Measurements from ENCODE around the gene SPRYD7. TPM values are rescaled to one million over a fixed set of nuclear protein-coding genes. Genes with fewer than 3 reads are reported as not detected.

Gene SPRYD7
- total and polyA plus RNA-seq, 2 donors (not counting 1 experiment from before 2014, with no cell fraction given) = 5.9 to 6.6 TPM

- Histone ChIP-seq H3K79me2 (ENCODE audit: control insufficient read depth, insufficient read depth, low read length) (no peaks in the 10 kb centered on the region), H3K4me1 (ENCODE audit: control insufficient read depth, extremely low read depth, insufficient read depth, low read length) (no peaks in the 10 kb centered on the region), H3K9me3 (ENCODE audit: control insufficient read depth, insufficient read depth, low read depth, low read length) (no peaks in the 10 kb centered on the region), H3K9ac (ENCODE audit: insufficient read depth, low read length) (no peak overlapping the region), H3K4me3 (replicated peaks in 1 of 4; ENCODE audit: control extremely low read depth in 1 of 4, insufficient read depth in 1 of 4, low read depth in 3 of 4, low read length in 4 of 4) (no peak overlapping the region), H3K27ac (ENCODE audit: insufficient read depth, low read length) (no peak overlapping the region), H2AFZ (ENCODE audit: low read length) (no peak overlapping the region), H3K4me2 (ENCODE audit: extremely low read depth, insufficient read depth, low read length) (no peak overlapping the region), H3K36me3 (ENCODE audit: control insufficient read depth, insufficient read depth, low read length) (no peaks in the 10 kb centered on the region), H4K20me1 (ENCODE audit: control insufficient read depth, extremely low read depth, insufficient read depth, low read length) (no peaks in the 10 kb centered on the region), H3K27me3 (ENCODE audit: control insufficient read depth, insufficient read depth, low read length) (no peaks in the 10 kb centered on the region)
- TF ChIP-seq CTCF (conservative IDR thresholded peaks at IDR 0.05 in 1 of 2, IDR thresholded peaks at IDR 0.05 in 1 of 2; ENCODE audit: low read depth in 1 of 2, low read length in 2 of 2) = no peak
- TF ChIP-seq EZH2 (IDR thresholded peaks at IDR 0.05; ENCODE audit: low read length, missing control alignments) = no peak
- DNase-seq (ENCODE audit: low read depth in 2 of 2) = no peak
Measured at GRCh38 chr13:49890376-49890775, 45.8 kb downstream of the SPRYD7 start.

- Histone ChIP-seq H3K4me1 (ENCODE audit: control insufficient read depth, extremely low read depth, insufficient read depth, low read length) (no peaks in the 10 kb centered on the region), H3K79me2 (ENCODE audit: control insufficient read depth, insufficient read depth, low read length) (no peaks in the 10 kb centered on the region), H3K9ac (ENCODE audit: insufficient read depth, low read length) (no peak overlapping the region), H2AFZ (ENCODE audit: low read length) (no peak overlapping the region), H3K4me3 (replicated peaks in 1 of 4; ENCODE audit: control extremely low read depth in 1 of 4, insufficient read depth in 1 of 4, low read depth in 3 of 4, low read length in 4 of 4) (no peak overlapping the region), H3K4me2 (ENCODE audit: extremely low read depth, insufficient read depth, low read length) (no peak overlapping the region), H4K20me1 (ENCODE audit: control insufficient read depth, extremely low read depth, insufficient read depth, low read length) (no peaks in the 10 kb centered on the region), H3K9me3 (ENCODE audit: control insufficient read depth, insufficient read depth, low read depth, low read length) (no peaks in the 10 kb centered on the region), H3K36me3 (ENCODE audit: control insufficient read depth, insufficient read depth, low read length) (no peaks in the 10 kb centered on the region), H3K27me3 (ENCODE audit: control insufficient read depth, insufficient read depth, low read length) (no peaks in the 10 kb centered on the region), H3K27ac (ENCODE audit: insufficient read depth, low read length) (no peak overlapping the region)
- DNase-seq (ENCODE audit: low read depth in 2 of 2) = no peak
- TF ChIP-seq CTCF (conservative IDR thresholded peaks at IDR 0.05 in 1 of 2, IDR thresholded peaks at IDR 0.05 in 1 of 2; ENCODE audit: low read depth in 1 of 2, low read length in 2 of 2) (no peak), EZH2 (IDR thresholded peaks at IDR 0.05; ENCODE audit: low read length, missing control alignments) (no peak)
Measured at GRCh38 chr13:49878682-49879081, 57.5 kb downstream of the SPRYD7 start.

GRCh38 chr13:49877629-49878218 lies 58.4 kb downstream of the SPRYD7 start:
- H2AFZ ChIP-seq (ENCODE audit: low read length) = no peak overlapping the region
- no peak overlapping the region for H3K27ac ChIP-seq (ENCODE audit: insufficient read depth, low read length)
- no peak overlapping the region for H3K9ac ChIP-seq (ENCODE audit: insufficient read depth, low read length)
- no peaks in the 10 kb centered on the region for H4K20me1 ChIP-seq (ENCODE audit: control insufficient read depth, extremely low read depth, insufficient read depth, low read length)
- peak; percentile 6 to 15 for DNase-seq (ENCODE audit: low read depth in 2 of 2)
- H3K27me3 ChIP-seq (ENCODE audit: control insufficient read depth, insufficient read depth, low read length) = no peaks in the 10 kb centered on the region
- no peak overlapping the region for H3K4me3 ChIP-seq (replicated peaks in 1 of 4; ENCODE audit: control extremely low read depth in 1 of 4, insufficient read depth in 1 of 4, low read depth in 3 of 4, low read length in 4 of 4)
- no peaks in the 10 kb centered on the region for H3K4me1 ChIP-seq (ENCODE audit: control insufficient read depth, extremely low read depth, insufficient read depth, low read length)
- H3K36me3 ChIP-seq (ENCODE audit: control insufficient read depth, insufficient read depth, low read length) = no peaks in the 10 kb centered on the region
- H3K9me3 ChIP-seq (ENCODE audit: control insufficient read depth, insufficient read depth, low read depth, low read length) = no peaks in the 10 kb centered on the region
- H3K79me2 ChIP-seq (ENCODE audit: control insufficient read depth, insufficient read depth, low read length) = no peaks in the 10 kb centered on the region
- H3K4me2 ChIP-seq (ENCODE audit: extremely low read depth, insufficient read depth, low read length) = no peak overlapping the region
- TF ChIP-seq EZH2 (IDR thresholded peaks at IDR 0.05; ENCODE audit: low read length, missing control alignments) (no peak), CTCF (conservative IDR thresholded peaks at IDR 0.05 in 1 of 2, IDR thresholded peaks at IDR 0.05 in 1 of 2; ENCODE audit: low read depth in 1 of 2, low read length in 2 of 2) (no peak)

Measured in fibroblast of lung (primary cell).